ENCODE measurements around the gene SANBR.
"Not testable (repeated sequence)": the region's sequence is repeated elsewhere in the genome, so short reads cannot be mapped to it uniquely, and the experiment has no call there.

Gene SANBR

DNA sequence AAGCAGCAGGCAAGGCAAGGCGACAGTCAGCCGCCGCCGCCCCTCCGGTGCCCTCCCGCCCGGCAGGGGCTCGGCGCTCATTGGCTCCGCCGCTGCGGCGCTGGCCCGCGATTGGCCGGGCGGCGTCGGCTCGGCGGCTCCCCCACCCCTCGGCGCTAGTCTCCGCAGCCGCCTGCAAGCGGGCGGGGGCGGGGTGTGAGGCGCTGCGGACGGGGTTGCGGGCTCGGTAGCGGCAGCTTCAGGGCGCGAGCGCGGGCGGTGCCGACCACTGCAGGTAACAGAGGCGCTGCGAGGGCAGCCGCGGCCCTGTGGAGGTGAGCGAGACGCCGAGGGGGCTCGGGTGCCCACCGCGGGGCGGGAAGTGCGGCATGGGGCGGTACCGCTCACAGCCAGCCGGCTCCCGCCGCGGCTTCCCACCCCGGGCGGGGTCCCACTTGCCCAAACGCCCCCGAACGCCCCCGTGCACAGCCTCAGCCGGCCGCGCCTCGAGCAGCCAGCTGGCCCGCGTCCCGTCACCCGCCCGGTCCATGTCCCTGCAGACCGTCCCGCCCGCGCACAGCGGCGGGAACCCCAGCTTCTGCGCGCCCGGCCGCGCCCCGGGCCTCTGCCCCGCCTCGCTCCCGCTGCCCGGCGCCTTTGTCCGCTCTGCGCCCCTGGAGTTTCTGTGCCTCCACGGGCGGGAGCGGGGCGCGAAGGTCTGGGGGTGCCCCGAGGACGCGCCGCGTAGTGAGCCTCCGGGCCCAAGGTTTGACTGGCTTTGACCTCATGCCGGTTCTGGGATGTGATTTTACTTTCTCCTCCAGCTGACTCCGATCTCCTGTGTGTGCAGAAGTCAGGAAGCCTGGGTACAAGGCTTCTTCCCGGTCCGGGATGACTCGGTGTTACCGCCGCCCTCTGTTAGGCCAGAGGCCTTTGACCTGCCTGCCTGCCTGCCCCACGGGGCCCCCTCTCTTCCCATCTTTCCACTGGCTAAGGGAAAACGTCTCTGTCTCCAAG is at the start of gene SANBR:
Gene SANBR (plus strand): TSS at position 158 of the 996 bp plus-strand sequence. CDS start 4,480 bp downstream, outside the sequence.
- peak; percentile 70 for DNase-seq (ENCODE audit: low read depth)

DNA sequence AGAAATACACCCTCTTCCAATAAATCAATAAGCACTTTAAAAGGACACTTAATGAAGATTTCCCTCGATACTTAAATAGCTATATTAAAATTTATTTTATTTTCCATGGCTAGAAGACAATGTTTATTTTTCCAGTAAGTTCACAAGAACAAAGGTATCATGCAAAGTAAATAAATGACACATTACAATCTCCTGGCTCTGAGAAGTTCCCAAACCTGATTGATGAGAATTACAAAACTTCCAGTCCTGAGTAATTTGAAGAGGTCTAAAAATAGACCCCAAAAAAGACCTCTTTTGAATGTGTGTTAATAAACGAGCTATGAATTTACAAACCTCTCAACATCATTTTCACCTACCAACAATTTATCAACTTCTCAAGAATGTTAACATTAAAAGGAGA is 49.7 kb upstream of the SANBR start:
- DNase-seq (ENCODE audit: low read depth), result no peak

DNA sequence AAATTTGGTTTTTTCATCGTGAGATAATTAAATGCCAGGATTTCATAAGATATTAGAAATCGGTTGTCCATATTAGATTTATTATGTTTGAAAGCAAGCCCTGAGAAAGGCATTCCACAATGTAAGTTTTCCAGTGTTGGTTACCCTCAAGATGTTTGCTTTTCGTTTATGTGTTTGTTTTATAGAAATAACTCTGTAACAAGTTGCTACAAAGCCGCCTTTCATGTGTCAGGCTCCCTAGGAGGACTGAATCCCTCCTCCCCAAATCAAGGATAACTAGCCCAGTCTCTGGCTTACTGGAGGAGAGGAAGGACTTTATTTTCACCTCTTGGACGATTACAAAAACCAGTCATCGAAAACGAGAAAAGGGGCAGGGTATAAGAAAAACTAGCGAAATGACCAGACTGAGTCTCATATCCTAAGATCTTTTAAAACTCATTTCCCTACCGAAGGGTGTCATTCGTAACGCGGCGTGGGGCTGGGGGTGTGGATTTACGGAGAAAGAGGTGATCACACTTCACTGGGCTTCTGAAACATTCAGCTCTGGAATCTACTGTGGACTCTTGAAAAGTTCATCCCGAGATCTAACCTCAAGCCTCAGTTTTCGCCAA is 49.2 kb upstream of the SANBR start:
- DNase-seq (ENCODE audit: low read depth), result no peak

DNA sequence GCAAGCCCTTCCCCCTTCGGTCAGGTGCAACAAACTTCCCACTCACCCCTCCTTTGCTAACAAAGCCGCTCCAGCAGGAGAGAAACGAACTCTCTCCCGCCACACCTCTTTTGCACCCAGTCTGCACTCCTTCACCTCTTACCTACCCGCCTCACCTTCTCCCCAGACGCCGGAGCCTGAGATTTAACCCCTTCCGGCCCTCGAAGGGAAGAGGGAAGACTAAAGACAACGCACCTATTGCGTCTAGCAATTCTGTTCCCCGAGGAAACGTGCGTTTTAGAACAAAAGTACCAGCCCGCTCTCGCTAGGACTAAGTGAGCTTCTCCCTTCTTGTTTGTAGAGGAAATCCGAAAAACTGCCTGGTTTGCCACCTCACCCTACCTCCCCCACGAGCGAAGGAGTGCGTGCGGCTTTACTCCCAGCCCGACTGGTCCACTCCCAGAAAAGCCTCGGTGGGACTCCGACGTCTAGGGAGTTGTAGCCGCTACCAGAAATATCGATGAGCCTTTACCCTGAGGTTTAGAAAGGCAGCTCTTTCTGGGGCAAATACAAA is 48.6 kb upstream of the SANBR start:
- DNase-seq (ENCODE audit: low read depth), result peak; percentile 51

DNA sequence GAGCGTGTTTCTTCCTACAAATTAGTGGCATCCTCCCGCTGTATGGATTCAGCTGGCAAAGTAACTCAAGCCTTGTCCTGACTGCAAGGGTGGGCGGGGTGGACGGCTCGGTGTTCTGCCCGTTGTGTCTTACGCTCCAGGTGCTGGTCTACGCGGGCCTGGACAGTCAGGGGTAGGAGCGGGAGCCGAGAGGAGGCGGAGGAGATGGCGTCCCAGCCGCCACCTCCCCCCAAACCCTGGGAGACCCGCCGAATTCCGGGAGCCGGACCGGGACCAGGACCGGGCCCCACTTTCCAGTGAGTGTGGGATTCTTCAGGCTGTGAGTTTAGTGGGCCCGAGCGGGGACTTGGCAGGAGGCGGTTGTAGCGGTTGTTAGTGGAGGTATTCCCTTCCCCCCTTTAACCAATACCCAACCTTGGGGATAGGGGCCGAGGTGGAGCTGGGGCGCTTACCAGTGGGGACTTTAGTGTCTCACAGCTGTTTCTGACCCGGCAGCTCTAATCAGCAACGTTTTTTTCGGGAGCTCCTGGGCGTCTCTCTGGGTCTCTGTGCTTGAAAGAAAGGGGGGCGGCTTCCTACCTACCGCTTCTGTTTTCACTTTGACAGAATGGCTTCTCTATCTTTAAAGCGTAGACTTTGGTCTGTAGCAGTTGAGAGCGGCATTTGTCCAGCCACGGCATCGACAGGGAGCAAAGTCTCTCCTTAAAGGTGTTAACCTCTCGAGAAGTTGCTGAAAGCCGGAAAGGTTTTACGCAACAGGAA is 47.9 kb upstream of the SANBR start, which contains the start of the genes PEX13 and PUS10:
Gene PEX13 (plus strand): TSS at position 165 of the 762 bp plus-strand sequence. CDS start 40 bp downstream, at position 205.
Gene PUS10 (minus strand): TSS at position 700 of the 762 bp plus-strand sequence. CDS start 6,365 bp downstream, outside the sequence.
- peak; percentile 41 for DNase-seq (ENCODE audit: low read depth)

DNA sequence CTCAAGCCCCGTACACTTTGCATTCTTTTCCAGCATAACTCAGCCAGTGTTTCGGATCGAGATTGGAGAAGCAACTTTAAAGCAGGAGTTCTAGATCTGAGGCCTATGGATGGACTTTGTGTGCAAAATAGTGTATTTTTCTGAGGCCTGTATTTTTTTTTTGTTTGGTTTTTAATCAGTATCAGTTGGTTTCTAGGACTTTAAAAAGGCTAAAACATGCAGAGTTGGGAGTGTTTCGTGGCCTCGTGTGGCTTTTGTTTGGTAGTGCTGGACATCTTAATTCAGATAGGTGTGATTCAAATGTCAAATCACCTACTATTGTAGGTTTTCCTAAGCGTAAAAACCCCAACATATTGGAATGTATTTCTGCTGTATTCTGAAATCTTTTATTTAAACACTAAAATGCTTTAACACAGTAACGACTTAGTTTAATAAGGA is 47.3 kb upstream of the SANBR start:
- DNase-seq (ENCODE audit: low read depth), result no peak

DNA sequence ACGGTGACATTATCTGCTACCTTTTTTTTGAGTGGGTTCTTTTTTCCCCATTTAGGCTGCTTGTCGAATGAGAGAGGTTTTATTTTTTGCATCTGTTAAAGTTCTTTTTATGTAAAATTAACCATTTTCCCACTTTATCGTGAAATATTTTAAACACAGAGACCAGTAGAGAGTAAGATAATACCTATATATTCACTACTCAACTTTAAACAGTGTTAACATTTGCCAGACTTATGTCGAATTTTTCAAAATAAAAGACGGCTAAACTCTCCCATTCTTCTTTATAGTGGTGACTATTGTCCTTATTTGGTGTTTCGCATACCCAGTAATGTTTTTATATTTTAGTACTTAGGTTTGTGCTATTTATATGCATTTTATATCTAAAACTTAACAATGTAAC is 46.9 kb upstream of the SANBR start:
- no peak for DNase-seq (ENCODE audit: low read depth)

DNA sequence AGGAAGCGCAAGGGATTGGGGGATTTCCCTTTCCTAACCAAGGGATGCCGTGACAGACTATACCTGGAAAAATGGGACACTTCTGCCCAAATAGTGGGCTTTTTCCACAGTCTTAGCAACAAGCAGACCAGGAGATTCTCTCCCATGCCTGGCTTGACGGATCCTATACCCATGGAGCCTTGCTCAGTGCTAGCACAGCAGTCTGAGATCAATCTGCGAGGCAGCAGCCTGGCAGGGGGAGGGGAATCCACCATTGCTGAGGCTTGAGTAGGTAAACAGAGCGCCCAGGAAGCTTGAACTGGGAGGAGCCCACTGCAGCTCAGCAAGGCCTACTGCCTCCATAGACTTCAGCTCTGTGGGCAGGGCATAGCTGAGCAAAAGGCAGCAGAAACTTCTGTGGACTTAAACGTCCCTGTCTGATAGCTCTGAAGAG is 44.4 kb upstream of the SANBR start:
- no peak for DNase-seq (ENCODE audit: low read depth)

DNA sequence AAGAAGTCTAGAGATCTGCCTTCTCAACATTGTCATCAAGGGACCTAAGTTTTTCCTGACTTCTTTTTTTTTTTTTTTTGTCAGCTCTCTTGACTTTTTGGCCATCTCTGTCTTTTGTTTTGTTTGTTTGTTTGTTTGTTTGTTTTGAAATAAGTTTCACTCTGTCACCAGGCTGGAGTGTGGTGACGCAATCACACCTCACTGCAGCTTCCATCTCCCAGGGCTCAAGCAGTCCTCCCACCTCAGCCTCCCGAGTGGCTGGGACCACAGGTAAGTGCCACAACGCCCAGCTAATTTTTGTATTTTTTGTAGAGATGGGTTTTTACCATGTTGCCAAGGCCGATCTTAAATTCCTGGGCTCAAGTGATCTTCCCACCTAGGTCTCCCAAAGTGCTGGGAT is 42.0 kb upstream of the SANBR start:
- DNase-seq (ENCODE audit: low read depth), result no peak

DNA sequence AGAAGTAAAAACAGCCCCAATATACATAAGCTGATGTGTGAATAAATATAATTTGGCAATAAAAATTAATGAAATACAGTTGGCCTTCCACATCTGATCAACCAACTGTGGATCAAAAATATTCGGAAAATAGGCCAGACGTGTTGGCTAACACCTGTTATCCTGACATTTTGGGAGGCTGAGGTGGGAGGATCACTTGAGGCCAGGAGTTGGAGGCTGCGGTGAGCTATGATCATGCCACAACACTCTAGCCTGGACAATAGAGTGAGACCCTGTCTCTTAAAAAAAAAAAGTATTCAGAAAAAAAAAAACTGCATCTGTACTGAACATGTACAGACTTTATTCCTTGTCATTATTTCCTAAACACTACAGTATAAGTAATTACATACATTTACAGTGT is 36.1 kb upstream of the SANBR start:
- DNase-seq (ENCODE audit: low read depth), result no peak

DNA sequence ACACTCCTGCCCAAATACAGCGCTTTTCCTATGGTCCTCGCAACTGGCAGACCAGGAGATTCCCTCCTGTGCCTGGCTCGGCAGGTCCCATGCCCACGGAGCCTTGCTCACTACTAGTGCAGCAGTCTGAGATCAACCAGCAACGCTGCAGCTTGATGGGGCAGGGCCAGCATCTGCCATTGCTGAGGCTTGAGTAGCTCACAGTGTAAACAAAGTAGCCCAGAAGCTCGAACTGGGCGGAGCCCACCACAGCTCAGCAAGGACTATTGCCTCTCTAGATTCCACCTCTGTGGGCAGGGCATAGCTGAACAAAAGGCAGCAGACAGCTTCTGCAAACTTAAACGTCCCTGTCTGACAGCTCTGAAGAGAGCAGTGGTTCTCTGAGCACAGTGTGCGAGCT is 31.1 kb upstream of the SANBR start:
- DNase-seq (ENCODE audit: low read depth), result not testable (repeated sequence)

DNA sequence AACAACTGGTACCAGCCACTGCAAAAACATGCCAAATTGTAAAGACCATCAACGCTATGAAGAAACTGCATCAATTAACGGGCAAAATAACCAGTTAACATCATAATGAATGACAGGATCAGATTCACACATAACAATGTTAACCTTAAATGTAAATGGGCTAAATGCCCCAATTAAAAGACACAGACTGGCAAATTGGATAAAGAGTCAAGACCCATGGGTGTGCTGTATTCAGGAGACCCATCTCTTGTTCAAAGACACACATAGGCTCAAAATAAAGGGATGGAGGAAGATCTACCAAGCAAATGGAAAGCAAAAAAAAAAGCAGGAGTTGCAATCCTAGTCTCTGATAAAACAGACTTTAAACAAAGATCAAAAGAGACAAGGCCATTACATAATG is 29.0 kb upstream of the SANBR start:
- DNase-seq (ENCODE audit: low read depth), result not testable (repeated sequence)

DNA sequence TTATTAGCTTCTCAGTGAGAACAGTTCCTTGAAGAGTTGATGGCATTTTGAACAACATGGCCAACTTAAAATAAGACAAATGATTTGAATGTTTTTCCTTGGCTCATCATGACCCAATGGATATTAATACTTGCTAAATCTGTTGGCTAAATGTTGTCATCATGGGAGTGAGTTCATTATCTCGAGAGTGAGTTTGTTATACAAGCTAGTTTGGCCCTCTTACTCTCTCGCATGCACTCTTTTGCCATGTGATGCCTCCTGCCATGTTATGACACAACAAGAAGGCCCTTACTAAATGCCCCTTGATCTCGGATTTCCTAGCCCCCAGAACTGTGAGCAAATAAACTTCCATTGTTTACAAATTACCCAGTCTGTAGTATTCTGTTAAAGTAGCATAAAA is 22.9 kb upstream of the SANBR start:
- no peak for DNase-seq (ENCODE audit: low read depth)

DNA sequence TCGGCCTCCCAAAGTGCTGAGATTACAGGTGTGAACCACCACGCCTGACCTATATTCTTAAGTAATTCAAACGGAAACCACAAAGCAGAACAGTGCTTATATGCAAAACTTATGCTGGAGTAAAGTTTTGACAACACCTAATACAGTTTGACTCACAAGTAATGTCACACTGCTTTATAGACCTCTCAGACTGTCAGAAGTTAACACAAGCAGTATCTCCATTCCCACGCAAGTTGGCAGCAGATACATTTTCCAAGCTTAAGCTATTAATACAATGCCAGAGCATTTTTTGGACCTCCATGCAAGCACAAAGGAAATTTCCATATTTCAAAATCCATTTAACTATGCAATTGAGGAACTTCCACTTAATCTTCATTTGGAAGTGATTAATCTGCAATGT is 21.0 kb upstream of the SANBR start:
- no peak for DNase-seq (ENCODE audit: low read depth)

DNA sequence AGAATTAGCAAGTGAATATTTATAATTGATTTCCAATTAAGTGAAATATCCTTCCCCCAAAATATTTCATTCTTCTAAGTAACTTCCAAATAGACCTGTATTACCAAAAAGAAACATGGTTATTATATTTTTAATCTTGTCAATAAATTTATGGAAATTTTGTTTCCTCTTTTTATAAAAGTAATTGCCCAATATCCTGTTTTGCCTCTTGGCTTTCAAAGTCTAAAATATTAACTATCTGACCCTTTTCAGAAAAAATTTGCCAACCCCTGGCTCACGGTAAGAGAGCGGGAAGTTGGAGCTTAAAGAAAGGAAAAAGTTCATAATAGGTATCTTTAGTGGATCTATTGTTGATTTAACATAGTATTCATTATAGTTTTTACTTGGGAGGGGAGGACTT is 20.4 kb upstream of the SANBR start:
- DNase-seq (ENCODE audit: low read depth), result no peak

DNA sequence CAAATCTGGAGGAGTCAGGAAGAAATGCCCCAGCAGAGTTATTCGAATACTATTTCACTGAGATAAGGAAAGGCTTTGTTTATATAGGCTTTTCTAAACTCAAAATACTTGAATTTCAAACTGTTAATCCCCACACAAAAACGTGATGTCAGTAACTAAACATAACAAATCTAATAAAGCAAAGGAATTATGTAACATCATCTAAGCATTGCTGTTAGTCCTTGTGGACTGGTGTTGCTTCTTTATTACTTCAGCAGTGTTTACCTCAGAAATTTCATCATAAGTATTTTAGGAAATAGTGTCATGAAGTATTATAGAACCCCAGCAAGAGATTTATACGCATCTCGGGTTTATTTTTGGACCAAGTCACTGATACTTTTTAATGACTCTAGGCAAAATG is 19.7 kb upstream of the SANBR start:
- no peak for DNase-seq (ENCODE audit: low read depth)

DNA sequence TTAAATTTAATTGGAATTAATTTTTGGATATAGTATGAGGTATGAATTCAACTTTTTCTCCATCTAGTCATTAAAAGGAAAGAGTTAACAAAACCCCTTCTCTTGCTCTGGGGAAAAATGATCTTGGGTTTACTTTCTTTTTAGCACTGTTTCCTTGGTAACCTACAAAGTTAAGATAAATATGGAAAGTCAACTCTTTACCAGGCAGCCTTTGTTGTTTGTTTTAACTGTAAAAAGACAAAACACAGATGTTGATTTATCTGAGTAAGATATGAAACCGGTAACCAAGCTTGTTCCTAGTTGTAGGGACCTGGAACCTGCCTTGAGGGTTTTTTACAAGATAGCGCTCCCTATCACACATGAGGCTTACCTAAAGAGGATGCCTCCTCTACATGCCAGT is 10.1 kb upstream of the SANBR start:
- no peak for DNase-seq (ENCODE audit: low read depth)

DNA sequence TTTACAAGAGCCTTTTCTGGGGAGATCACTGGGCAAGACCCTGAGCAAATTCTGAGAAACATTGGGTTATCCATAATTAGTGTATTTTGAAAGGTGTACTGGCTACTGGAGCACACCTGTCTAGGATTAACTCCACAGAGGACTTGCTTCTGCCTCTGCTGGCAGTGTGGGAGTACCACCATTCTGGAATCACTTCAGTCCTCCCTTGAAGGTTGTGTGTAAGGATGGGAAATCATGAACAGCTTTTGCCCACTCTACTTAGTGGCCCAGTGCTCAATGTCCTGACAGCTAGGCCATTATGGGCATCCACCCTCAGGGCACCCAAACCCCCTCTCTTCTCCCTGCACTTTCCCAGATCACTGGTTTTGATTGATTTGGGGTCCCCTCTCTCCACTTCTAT is 8.1 kb upstream of the SANBR start:
- DNase-seq (ENCODE audit: low read depth), result no peak

DNA sequence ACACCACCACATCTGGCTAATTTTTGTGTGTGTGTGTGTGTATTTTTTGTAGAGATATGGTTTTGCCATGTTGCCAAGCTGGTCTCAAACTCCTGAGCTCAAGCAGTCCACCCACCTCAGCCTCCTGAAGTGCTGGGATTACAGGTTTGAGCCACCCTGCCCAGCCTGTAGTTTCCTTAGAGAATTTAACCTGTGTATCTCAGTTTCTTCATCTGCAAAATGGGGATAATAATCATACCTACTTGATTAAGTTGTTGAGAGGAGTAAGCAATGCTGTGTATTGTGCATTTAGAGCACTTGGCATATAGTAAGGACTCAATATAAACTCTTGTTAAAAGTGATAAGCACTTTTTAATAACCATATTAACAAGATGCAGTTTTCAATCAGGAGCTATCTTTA is 6.3 kb upstream of the SANBR start:
- DNase-seq (ENCODE audit: low read depth), result no peak

DNA sequence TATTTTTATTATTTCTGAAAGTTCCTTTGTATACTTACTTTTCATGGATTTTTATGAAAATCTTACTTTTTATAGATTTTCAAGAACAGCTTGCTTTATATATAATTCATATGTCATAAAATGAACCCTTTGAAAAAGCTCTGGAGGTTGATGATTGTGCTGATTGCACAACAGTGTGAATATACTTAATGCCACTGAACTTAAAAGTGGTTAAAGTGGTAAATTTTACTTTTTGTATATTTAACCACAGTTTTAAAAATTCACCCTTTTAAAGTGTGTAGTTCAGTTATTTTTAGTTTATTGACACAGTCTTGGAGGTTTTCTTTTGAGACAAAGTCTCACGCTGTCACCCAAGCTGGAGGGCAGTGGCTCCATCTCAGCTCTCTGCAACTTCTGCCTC is 8.4 kb downstream of the SANBR start:
- no peak for DNase-seq (ENCODE audit: low read depth)

DNA sequence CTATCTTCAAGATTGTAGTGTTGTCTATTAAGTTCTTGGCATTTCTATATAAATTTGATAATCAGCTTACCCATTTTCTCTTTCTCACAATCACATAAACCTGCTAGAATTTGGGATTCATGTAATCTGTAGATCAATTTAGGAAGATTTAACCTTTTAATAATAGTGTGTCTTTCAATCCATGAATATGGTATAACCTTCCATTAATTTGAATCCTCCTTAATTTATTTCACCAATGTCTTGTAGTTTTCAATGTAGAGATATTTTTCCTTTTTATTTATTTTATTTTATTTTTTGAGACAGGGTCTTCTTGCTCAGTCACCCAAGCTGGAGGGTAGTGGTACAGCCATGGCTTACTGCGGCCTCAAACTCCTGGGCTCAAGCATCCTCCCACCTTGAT is 20.2 kb downstream of the SANBR start:
- DNase-seq (ENCODE audit: low read depth), result no peak

DNA sequence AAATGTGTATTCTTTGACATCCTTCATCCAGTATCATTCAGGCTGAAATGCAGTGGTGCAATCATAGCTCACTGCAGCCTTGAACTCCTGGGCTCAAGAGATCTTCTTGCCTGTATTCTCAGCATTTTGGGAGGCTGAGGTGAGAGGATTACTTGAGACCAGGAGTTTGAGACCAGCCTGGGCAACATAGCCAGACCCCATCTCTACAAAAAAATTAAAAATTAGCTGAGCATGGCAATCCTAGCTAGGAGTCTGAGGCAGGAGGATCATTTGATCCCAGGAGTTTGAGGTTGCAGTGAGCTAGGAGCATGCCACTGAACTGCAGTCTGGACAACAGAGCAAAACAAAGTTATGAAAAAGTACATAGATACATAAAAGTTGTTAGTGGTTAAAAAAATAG is 24.1 kb downstream of the SANBR start:
- no peak for DNase-seq (ENCODE audit: low read depth)

All from activated T-cell treated with anti-CD3 and anti-CD28 coated beads for 1 hour (primary cell).